Naive thymus-derived CD4-positive, alpha-beta T cell (primary cell): ENCODE results near the gene EVPL. TPM values are rescaled to one million over a fixed set of nuclear protein-coding genes. Genes with fewer than 3 reads are reported as not detected.

Experiments used
- ATAC-seq: fragments of 150-1000 bp; cut with Tn5 transposase; 2 replicates; pipeline ENCODE4 v1.10.0; 2021; ENCODE audit warnings: mild to moderate bottlenecking, moderate library complexity
- CTCF ChIA-PET: fragments of 350-600 bp; sonication (Branson Sonifier 250); formaldehyde crosslinking; loops from one replicate; lab custom pipeline; 2021; ENCODE audit warnings: antibody characterized with exemption; lab: Charles Lee
- POLR2A ChIA-PET: fragments of 350-600 bp; sonication (Branson Sonifier 250); formaldehyde crosslinking; loops from one replicate; lab custom pipeline; 2021; ENCODE audit warnings: antibody characterized with exemption, inconsistent platforms; lab: Charles Lee
- DNase-seq, 9 donors: peaks; one replicate each; pipeline versions ENCODE4 v3.0.0 to v3.0.0-alpha.2; 2020 to 2022; ENCODE audit warnings: mixed read lengths in 1 of 9
- H3K27ac ChIP-seq: one replicate; pipeline ENCODE4 v1.7.0; 2013; ENCODE audit warnings: mild to moderate bottlenecking, low read depth, low read length, moderate library complexity
- H3K27me3 ChIP-seq, 2 donors: one replicate each; pipeline ENCODE4 v1.7.0; 2013; ENCODE audit warnings: low read length in 2 of 2, mild to moderate bottlenecking in 2 of 2, moderate library complexity in 2 of 2; ENCODE audit not compliant: control insufficient read depth in 2 of 2, insufficient read depth in 2 of 2
- H3K36me3 ChIP-seq, 3 experiments: 1 replicate in 2 of 3; 2 replicates in 1 of 3; pipeline ENCODE4 v1.7.0; 2013; ENCODE audit warnings: low read length in 3 of 3, mild to moderate bottlenecking in 3 of 3, moderate library complexity in 1 of 3; ENCODE audit not compliant: insufficient read depth in 3 of 3, control insufficient read depth in 2 of 3
- H3K4me1 ChIP-seq, 2 donors: one replicate each; pipeline ENCODE4 v1.7.0; 2013; ENCODE audit warnings: low read length in 2 of 2, mild to moderate bottlenecking in 2 of 2, moderate library complexity in 1 of 2; ENCODE audit not compliant: control insufficient read depth in 2 of 2, insufficient read depth in 2 of 2
- H3K4me3 ChIP-seq: 2 replicates; pipeline ENCODE4 v1.7.0; 2013; ENCODE audit warnings: mild to moderate bottlenecking, low read length
- H3K9me3 ChIP-seq, 3 experiments: 1 replicate in 2 of 3; 2 replicates in 1 of 3; pipeline ENCODE4 v1.7.0; 2013; ENCODE audit warnings: low read length in 3 of 3; ENCODE audit not compliant: control insufficient read depth in 2 of 3
- H3K27ac Mint-ChIP-seq, 9 donors: one replicate each; pipeline ENCODE4 v1.8.0; 2020 to 2022; ENCODE audit warnings: mixed read lengths in 9 of 9, mild to moderate bottlenecking in 8 of 9, moderate library complexity in 5 of 9, inconsistent platforms in 2 of 9
- H3K27me3 Mint-ChIP-seq, 5 donors: one replicate each; pipeline ENCODE4 v1.8.0; 2021 to 2022; ENCODE audit warnings: mixed read lengths in 5 of 5, mild to moderate bottlenecking in 1 of 5
- H3K36me3 Mint-ChIP-seq, 5 donors: one replicate each; pipeline ENCODE4 v1.8.0; 2020 to 2022; ENCODE audit warnings: mixed read lengths in 5 of 5, mild to moderate bottlenecking in 3 of 5, inconsistent platforms in 1 of 5
- H3K4me1 Mint-ChIP-seq, 7 donors: one replicate each; pipeline ENCODE4 v1.8.0; 2020 to 2022; ENCODE audit warnings: mixed read lengths in 7 of 7, mild to moderate bottlenecking in 3 of 7, inconsistent platforms in 1 of 7
- H3K4me3 Mint-ChIP-seq, 10 donors: one replicate each; pipeline ENCODE4 v1.8.0; 2020 to 2022; ENCODE audit warnings: mild to moderate bottlenecking in 10 of 10, mixed read lengths in 10 of 10, moderate library complexity in 6 of 10, inconsistent platforms in 2 of 10
- H3K9me3 Mint-ChIP-seq, 11 donors: one replicate each; pipeline ENCODE4 v1.8.0; 2020 to 2022; ENCODE audit warnings: mixed read lengths in 11 of 11, mild to moderate bottlenecking in 4 of 11, inconsistent platforms in 1 of 11, moderate library complexity in 1 of 11
- intact Hi-C, 2 donors: fragments of 100-400 bp; cut with micrococcal nuclease; formaldehyde crosslinking; loops; one replicate each; pipeline ENCODE4 v1.15.1; 2023
- polyA plus RNA-seq, 2 donors: library from polyadenylated mRNA; unstranded; fragments of 300-500 nt; fragmentation: Illumina TruSeq; gene quantifications; one replicate each; pipeline ENCODE4 v1.2.3, GENCODE V29; 2021
- total RNA-seq, 6 experiments: library from RNA in 5 of 6; stranded (reverse) in 5 of 6; gene quantifications; 1 replicate in 5 of 6; 2 replicates in 1 of 6; pipeline ENCODE4 v1.2.3 and lab custom pipeline; 2021 to 2026

The EVPL gene
- total and polyA plus RNA-seq, 7 experiments from 2014 or later: 0.07 to 2.7 (median 0.36) TPM; not detected in 1

DNA sequence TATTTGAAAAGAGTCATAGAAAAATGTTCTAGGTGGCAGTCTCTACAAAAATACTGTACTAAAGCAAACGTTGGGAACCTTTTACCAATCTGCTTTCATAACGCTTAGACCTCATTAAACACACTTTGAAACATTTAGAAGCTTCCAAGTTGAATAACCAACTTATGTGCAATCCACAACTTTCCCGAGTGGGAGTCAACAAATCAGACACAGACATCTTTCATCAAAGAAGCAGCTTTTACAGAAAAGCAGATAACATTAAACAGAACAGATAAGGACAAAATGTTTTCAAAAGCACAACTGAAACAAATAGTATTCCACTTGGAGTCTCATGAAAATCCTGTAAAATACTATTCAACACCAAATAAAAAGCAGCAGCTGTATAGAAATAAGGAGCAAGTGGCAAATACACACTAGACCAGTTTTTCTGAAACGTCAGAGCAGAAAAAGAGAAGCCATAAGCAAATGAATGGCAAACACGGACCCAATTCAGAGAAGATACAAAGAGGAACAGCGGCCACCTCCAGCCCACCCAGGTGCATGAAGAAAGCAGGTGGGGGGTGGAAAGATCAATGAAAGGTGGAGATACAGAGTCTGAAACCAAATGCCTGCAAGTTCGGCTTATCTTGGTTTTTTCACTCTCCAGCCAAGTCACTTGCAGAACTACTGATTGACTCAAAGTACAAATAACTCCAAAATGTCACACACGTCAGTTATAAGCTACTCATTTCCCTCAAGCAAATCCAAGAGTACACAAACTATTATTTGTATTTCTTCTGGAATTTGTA is 67.9 kb downstream of the EVPL start:
- intact Hi-C loops: no loop called here
- no peak for DNase-seq
- Histone ChIP-seq H3K4me3 (no peak overlapping the region), H3K4me1 (no peaks in the 10 kb centered on the region), H3K36me3 (peaks cover 0 to 24% (median 8%) of the 10 kb centered on the region in 3 experiments), H3K27ac (no peak overlapping the region), H3K9me3 (no peaks in the 10 kb centered on the region), H3K27me3 (no peaks in the 10 kb centered on the region)
- Mint-ChIP-seq H3K4me3 (no peak overlapping the region), H3K4me1 (peaks cover 2 to 19% (median 9%) of the 10 kb centered on the region in 7 donors), H3K36me3 (peaks cover 0 to 33% (median 12%) of the 10 kb centered on the region in 5 donors), H3K27me3 (no peaks in the 10 kb centered on the region), H3K27ac (no peak overlapping the region), H3K9me3 (no peaks in the 10 kb centered on the region)
- ATAC-seq: no peak
- ChIA-PET POLR2A (interaction anchor here (0.5 to 0.8 kb wide), 3 partner anchors 68 to 180 kb away, joined by 3 to 5 read pairs (median 4); a partner anchor contains a TSS), CTCF (interaction anchor here (0.6 kb wide), 1 partner anchor 752 kb away, joined by 3 read pairs; no protein-coding TSS in a partner anchor)

Other genes starting within 250 kb of the EVPL start
- 10 to 100 TPM; 32.0 to 49.8 (median 41.0) TPM for gene UNK, start 242.5 kb downstream of the EVPL start, total RNA-seq
- gene UNK, start 242.5 kb downstream of the EVPL start, polyA plus RNA-seq: 10 to 100 TPM; 21.5 to 22.1 TPM
- 100 to 1,000 TPM; 145 to 201 (median 152) TPM for gene UNC13D, start 182.9 kb downstream of the EVPL start, total RNA-seq
- 10 to 100 TPM; 44.5 to 83.3 TPM for gene UNC13D, start 182.9 kb downstream of the EVPL start, polyA plus RNA-seq
- gene WBP2, start 172.0 kb downstream of the EVPL start, total RNA-seq: 100 to 1,000 TPM in 3 of 5 experiments, 10 to 100 TPM in 2; 87.7 to 159 (median 112) TPM
- gene WBP2, start 172.0 kb downstream of the EVPL start, polyA plus RNA-seq: 10 to 100 TPM; 84.8 to 99.4 TPM
- 10 to 100 TPM in 1 of 5 experiments, 1 to 10 TPM in 4; 2.5 to 25.6 (median 8.7) TPM for gene TRIM47, start 148.7 kb downstream of the EVPL start, total RNA-seq
- gene TRIM47, start 148.7 kb downstream of the EVPL start, polyA plus RNA-seq: 1 to 10 TPM; 6.3 to 7.7 TPM
- 10 to 100 TPM; 20.9 to 37.7 (median 29.6) TPM for gene TRIM65, start 130.4 kb downstream of the EVPL start, total RNA-seq
- gene TRIM65, start 130.4 kb downstream of the EVPL start, polyA plus RNA-seq: 10 to 100 TPM; 14.9 to 29.6 TPM
- 100 to 1,000 TPM in 4 of 5 experiments, 10 to 100 TPM in 1; 81.0 to 154 (median 128) TPM for gene MRPL38, start 122.4 kb downstream of the EVPL start, total RNA-seq
- 10 to 100 TPM; 64.6 to 72.2 TPM for gene MRPL38, start 122.4 kb downstream of the EVPL start, polyA plus RNA-seq
- 10 to 100 TPM; 19.9 to 48.1 (median 29.0) TPM for gene FBF1, start 86.3 kb downstream of the EVPL start, total RNA-seq
- 1 to 10 TPM; 2.5 to 7.2 TPM for gene FBF1, start 86.3 kb downstream of the EVPL start, polyA plus RNA-seq
- gene ACOX1, start 48.1 kb downstream of the EVPL start, total RNA-seq: 10 to 100 TPM; 22.8 to 35.0 (median 33.5) TPM
- 10 to 100 TPM; 12.5 to 25.5 TPM for gene ACOX1, start 48.1 kb downstream of the EVPL start, polyA plus RNA-seq
- gene TEN1, start 48.1 kb downstream of the EVPL start, total RNA-seq: 10 to 100 TPM; 13.1 to 20.1 (median 13.8) TPM
- gene TEN1, start 48.1 kb downstream of the EVPL start, polyA plus RNA-seq: 10 to 100 TPM; 12.8 to 16.0 TPM
- 1 to 10 TPM; 6.9 to 9.9 (median 9.1) TPM for gene CDK3, start 26.5 kb downstream of the EVPL start, total RNA-seq
- under 1 TPM; 0.28 to 0.55 TPM for gene CDK3, start 26.5 kb downstream of the EVPL start, polyA plus RNA-seq
- 100 to 1,000 TPM in 1 of 5 experiments, 10 to 100 TPM in 4; 70.8 to 105 (median 91.9) TPM for gene SRP68, start 45.2 kb upstream of the EVPL start, total RNA-seq
- 10 to 100 TPM; 69.6 to 94.0 TPM for gene SRP68, start 45.2 kb upstream of the EVPL start, polyA plus RNA-seq
- gene GALR2, start 47.5 kb upstream of the EVPL start, total RNA-seq: 1 to 10 TPM in 2 of 5 experiments, not detected in 3; 1.0 to 1.2 TPM
- under 1 TPM in 1 of 2 donors, not detected in 1; 0.13 TPM for gene GALR2, start 47.5 kb upstream of the EVPL start, polyA plus RNA-seq
- gene ZACN, start 51.9 kb upstream of the EVPL start, total RNA-seq: 1 to 10 TPM in 1 of 5 experiments, under 1 TPM in 3, not detected in 1; 0.24 to 1.1 (median 0.28) TPM
- gene ZACN, start 51.9 kb upstream of the EVPL start, polyA plus RNA-seq: 1 to 10 TPM; 2.3 to 4.6 TPM
- gene EXOC7, start 76.5 kb upstream of the EVPL start, total RNA-seq: 100 to 1,000 TPM; 112 to 204 (median 160) TPM
- gene EXOC7, start 76.5 kb upstream of the EVPL start, polyA plus RNA-seq: 10 to 100 TPM; 46.6 to 73.3 TPM
- gene FOXJ1, start 113.9 kb upstream of the EVPL start, total RNA-seq: 1 to 10 TPM in 4 of 5 experiments, under 1 TPM in 1; 0.29 to 2.2 (median 1.4) TPM
- gene FOXJ1, start 113.9 kb upstream of the EVPL start, polyA plus RNA-seq: 1 to 10 TPM in 1 of 2 donors, under 1 TPM in 1; 0.27 to 1.0 TPM
- 10 to 100 TPM; 49.2 to 96.3 (median 50.8) TPM for gene RNF157, start 213.2 kb upstream of the EVPL start, total RNA-seq
- gene RNF157, start 213.2 kb upstream of the EVPL start, polyA plus RNA-seq: 10 to 100 TPM; 10.4 to 17.3 TPM
- gene UBALD2, start 238.0 kb upstream of the EVPL start, total RNA-seq: 100 to 1,000 TPM; 103 to 263 (median 241) TPM
- 10 to 100 TPM in 1 of 2 donors, 1 to 10 TPM in 1; 6.9 to 11.1 TPM for gene UBALD2, start 238.0 kb upstream of the EVPL start, polyA plus RNA-seq